ENCODE measurements around the gene RIMS1. TPM values are rescaled to one million over a fixed set of nuclear protein-coding genes. Genes with fewer than 3 reads are reported as not detected.

RIMS1 gene
- total RNA-seq, 1 experiment from 2014 or later, result 1.1 TPM

GRCh38 chr6:72419966-72420365 lies 533.6 kb downstream of the RIMS1 start:
- Mint-ChIP-seq H3K4me1 (peaks cover 30% of the 10 kb centered on the region), H3K9me3 (no peaks in the 10 kb centered on the region), H3K4me3 (no peak overlapping the region), H3K27ac (no peak overlapping the region), H3K27me3 (ENCODE audit: low read depth) (no peaks in the 10 kb centered on the region), H3K36me3 (no peaks in the 10 kb centered on the region)
- ATAC-seq, result no peak
- DNase-seq (ENCODE audit: low spot score), result no peak
- CTCF ChIA-PET, result interaction anchor here (1.8 to 2.3 kb wide), 2 partner anchors 8 to 160 kb away, joined by 11 to 12 read pairs; no protein-coding TSS in a partner anchor
- POLR2A ChIA-PET, result no interaction called here
- TF ChIP-seq TP53 (CRISPR knock-in tag; IDR thresholded peaks at IDR 0.05) (no peak), TEAD4 (CRISPR knock-in tag; IDR thresholded peaks at IDR 0.05) (no peak), NR2C2 (CRISPR knock-in tag; IDR thresholded peaks at IDR 0.05) (no peak), ZNF232 (CRISPR knock-in tag; IDR thresholded peaks at IDR 0.05) (no peak), TCF7 (CRISPR knock-in tag; IDR thresholded peaks at IDR 0.05; ENCODE audit: low read depth) (no peak), NR3C1 (CRISPR knock-in tag; conservative IDR thresholded peaks at IDR 0.05; ENCODE audit: low read depth) (no peak), MLX (CRISPR knock-in tag; IDR thresholded peaks at IDR 0.05) (no peak), SOX15 (CRISPR knock-in tag; IDR thresholded peaks at IDR 0.05) (no peak), ZNF423 (CRISPR knock-in tag; IDR thresholded peaks at IDR 0.05) (no peak), USF1 (CRISPR knock-in tag; IDR thresholded peaks at IDR 0.05) (no peak), EMX1 (CRISPR knock-in tag; IDR thresholded peaks at IDR 0.05) (no peak), ZNF396 (CRISPR knock-in tag; IDR thresholded peaks at IDR 0.05; ENCODE audit: borderline replicate concordance) (no peak)

GRCh38 chr6:72420409-72420808 lies 534.1 kb downstream of the RIMS1 start:
- ChIA-PET POLR2A (no interaction called here), CTCF (interaction anchor here (1.1 to 2.3 kb wide), 3 partner anchors 8 to 160 kb away, joined by 3 to 12 read pairs (median 11); no protein-coding TSS in a partner anchor)
- peak; percentile 57 for ATAC-seq
- DNase-seq (ENCODE audit: low spot score), result no peak
- peaks cover 30% of the 10 kb centered on the region for H3K4me1 Mint-ChIP-seq
- H3K9me3 Mint-ChIP-seq, result no peaks in the 10 kb centered on the region
- no peak overlapping the region for H3K27ac Mint-ChIP-seq
- no peaks in the 10 kb centered on the region for H3K36me3 Mint-ChIP-seq
- no peak overlapping the region for H3K4me3 Mint-ChIP-seq
- H3K27me3 Mint-ChIP-seq (ENCODE audit: low read depth), result no peaks in the 10 kb centered on the region
- no peak for TF ChIP-seq NFE2L1 (CRISPR knock-in tag; IDR thresholded peaks at IDR 0.05)
- TF ChIP-seq ZNF416 (CRISPR knock-in tag; IDR thresholded peaks at IDR 0.05), result no peak
- no peak for TF ChIP-seq SMAD4 (CRISPR knock-in tag; IDR thresholded peaks at IDR 0.05)
- no peak for TF ChIP-seq ZNF425 (CRISPR knock-in tag; conservative IDR thresholded peaks at IDR 0.05)
- no peak for TF ChIP-seq ZNF396 (CRISPR knock-in tag; IDR thresholded peaks at IDR 0.05; ENCODE audit: borderline replicate concordance)
- no peak for TF ChIP-seq ZNF317 (CRISPR knock-in tag; IDR thresholded peaks at IDR 0.05; ENCODE audit: borderline replicate concordance, low read depth)
- no peak for TF ChIP-seq ZMAT4 (CRISPR knock-in tag; IDR thresholded peaks at IDR 0.05)
- no peak for TF ChIP-seq GRHL2 (CRISPR knock-in tag; IDR thresholded peaks at IDR 0.05; ENCODE audit: insufficient replicate concordance, severe bottlenecking)
- no peak for TF ChIP-seq ERG (CRISPR knock-in tag; IDR thresholded peaks at IDR 0.05)
- no peak for TF ChIP-seq ELF4 (CRISPR knock-in tag; IDR thresholded peaks at IDR 0.05; ENCODE audit: low read depth)
- TF ChIP-seq ZNF671 (CRISPR knock-in tag; IDR thresholded peaks at IDR 0.05), result no peak
- no peak for TF ChIP-seq GABPB1 (CRISPR knock-in tag; IDR thresholded peaks at IDR 0.05)

All from WTC11 (cell line).